GM04503 (cell line): ENCODE results near the gene LIX1L.

Experiments used
- DNase-seq: peaks from one replicate; pipeline ENCODE4 v3.0.0-alpha.2; 2012; ENCODE audit warnings: low read depth

LIX1L gene

DNA sequence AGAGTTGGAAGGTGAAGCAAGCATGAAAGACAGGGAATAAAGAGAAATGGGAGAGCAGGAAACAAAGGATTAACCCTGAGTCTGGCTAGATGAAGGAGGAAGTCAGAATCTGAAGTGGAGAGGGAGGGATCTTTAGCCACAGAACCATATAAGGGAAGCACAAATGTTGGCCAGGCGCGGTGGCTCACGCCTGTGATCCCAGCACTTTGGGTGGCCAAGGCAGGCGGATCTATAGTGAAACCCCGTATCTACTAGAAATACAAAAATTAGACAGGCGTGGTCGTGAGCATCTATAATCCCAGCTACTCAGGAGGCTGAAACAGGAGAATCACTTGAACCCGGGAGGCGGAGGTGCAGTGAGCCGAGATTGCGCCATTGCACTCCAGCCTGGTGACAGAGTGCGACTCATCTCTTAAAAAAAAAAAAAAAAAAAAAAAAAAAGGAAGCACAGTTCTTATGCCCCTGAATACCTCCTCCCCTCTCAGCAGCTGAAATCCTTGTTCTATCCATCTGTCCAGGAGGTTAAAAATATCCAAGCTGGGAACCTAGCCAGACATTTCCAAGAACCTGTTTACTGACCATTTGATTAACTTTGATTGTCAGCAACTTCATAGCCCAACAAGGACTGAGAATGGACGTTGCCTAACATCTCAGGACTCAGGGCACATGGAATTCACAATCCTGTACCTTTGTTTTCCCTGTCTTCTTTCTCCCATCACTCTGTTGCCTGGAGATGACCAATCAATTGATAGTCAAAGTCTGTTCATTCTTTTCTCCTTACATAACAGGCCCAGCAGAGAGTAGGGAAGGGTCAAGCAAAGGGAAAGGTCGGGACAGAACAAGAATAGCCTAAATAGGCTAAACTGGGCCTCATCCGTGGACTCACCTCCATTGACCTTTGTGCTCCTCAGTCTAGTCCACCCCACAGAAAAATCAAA is 28.0 kb upstream of the LIX1L start:
- no peak for DNase-seq

DNA sequence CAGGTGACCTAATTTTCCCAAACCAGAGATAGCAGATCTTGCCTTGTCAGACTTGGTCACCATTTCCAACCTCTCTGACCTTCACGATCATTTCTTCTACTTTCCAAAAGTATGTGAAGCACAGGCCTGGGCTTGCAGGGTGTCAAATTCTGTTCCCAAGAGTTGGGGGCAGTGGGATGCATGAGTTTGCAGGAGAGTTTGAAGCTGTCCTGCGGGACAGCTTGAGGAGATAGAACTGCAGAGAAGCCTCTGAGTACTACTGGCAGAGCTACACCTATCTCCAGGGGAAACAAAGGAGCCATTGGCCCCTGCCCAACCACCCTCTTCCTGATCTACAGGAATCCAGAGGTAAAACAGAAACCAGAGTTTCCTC is 27.3 kb upstream of the LIX1L start:
- DNase-seq, result no peak

DNA sequence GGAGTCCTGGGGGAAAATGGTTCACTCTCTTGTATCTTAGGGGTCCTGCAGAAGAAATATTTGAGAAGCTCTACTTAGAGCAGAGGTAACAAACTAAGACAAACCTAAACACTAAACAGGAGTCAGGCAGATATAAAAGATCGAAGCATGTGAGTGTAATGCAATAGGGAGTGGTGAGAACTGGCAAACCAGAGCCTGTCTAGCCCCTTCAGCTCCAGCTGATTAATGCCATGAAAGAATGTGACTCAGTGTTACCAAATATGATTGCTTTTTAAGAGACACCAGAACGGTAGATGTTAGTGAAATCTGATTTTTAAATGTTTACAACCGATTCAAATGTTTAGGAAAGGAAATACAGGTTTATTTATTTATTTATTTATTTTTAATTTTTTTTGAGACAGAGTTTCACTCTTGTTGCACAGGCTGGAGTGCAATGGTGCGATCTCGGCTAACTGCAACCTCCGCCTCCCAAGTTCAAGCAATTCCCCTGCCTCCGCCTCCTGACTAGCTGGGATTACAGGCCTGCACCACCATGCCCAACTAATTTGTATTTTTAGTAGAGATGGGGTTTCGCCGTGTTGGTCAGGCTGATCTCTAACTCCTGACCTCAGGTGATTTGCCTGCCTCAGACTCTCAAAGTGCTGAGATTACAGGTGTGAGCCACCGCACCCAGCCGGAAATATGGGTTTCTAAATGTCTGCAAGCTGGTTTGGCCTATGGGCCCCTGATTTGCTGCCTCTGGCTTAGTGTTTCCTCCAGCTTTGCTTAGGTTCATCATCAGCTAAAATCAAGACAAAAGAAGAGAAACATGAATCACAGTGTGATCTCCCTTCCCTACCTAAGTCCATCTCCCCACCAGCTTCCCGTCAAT is 26.4 kb upstream of the LIX1L start:
- no peak for DNase-seq

DNA sequence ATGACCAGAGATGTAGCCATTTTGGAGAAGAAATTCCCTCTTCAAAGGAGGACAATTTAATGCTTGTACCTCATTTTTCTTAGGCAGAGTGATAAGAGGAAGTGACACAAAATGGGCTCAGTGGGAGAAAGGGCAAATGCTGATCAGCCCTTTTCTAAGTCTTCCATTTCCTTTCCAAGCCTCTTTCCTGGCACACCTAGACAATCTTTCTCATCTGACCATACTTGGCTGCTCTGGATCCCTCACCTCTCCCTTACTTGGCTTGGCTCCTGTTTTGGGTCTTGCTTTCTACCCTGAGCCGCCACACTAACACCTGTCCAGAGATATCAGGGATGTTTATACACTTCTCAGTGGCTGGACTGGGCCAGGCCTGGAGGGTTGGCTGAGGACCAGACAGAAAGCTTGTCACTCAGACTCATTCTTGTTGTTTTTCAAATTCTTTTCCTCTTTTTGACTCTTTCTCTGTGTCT is 25.4 kb upstream of the LIX1L start:
- no peak for DNase-seq

DNA sequence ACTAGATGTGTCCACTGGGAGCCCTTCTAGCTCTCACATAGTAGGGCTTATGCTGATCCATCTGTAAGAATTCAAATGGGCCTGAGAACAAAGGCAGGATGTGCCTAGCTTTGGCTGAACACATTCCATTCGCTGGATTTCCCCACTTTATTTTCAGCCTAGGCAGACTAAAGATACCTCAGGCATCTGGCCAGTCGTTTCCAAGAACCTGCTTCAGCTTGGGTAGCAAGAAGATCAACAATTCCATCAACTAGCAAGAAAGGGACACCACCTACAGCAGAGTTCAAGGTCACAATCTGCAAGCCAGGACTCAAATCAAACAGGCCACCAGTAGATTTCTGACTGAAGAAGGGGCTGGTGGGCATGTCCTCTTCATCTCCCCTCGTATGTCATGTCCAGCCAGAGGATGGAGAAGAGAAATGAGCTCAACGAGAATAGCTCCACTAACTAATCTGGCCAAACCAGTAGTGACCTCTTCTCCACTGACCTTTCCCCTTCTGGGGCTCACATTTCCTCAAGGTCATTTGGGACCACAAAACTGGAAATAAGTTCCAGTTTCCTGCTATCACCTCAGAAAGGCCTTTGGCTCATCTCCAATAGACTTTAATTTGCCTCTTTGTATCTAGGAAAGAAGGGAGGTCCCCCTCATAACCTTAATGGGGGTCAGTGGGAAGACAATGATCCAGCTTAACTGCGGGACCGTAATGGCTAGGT is 24.4 kb upstream of the LIX1L start:
- DNase-seq, result no peak

DNA sequence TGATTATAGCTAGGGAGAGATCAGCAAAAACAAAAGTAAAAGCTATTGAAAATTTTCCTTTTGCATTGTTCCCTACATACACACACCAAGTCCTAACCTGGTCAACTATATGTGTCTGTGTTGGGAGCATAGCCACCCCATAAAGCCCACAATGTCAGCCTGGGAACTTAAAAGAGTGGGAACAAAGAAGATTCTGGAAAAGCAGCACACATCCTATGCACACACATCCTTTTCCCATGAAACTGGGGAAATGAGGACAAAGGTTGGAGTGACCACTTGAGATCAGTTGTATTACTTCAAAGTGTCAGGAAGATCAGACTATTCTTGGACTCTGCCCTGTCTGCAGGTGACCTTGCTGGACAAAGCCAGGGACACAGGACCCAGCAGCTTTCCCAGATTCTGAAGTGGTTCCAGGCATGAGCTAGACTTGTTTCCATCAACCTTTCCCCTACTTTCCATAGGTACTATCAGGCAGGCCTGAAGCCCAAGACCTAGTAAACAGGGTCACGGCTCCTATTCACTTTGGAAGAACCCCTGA is 22.7 kb upstream of the LIX1L start:
- DNase-seq, result no peak

DNA sequence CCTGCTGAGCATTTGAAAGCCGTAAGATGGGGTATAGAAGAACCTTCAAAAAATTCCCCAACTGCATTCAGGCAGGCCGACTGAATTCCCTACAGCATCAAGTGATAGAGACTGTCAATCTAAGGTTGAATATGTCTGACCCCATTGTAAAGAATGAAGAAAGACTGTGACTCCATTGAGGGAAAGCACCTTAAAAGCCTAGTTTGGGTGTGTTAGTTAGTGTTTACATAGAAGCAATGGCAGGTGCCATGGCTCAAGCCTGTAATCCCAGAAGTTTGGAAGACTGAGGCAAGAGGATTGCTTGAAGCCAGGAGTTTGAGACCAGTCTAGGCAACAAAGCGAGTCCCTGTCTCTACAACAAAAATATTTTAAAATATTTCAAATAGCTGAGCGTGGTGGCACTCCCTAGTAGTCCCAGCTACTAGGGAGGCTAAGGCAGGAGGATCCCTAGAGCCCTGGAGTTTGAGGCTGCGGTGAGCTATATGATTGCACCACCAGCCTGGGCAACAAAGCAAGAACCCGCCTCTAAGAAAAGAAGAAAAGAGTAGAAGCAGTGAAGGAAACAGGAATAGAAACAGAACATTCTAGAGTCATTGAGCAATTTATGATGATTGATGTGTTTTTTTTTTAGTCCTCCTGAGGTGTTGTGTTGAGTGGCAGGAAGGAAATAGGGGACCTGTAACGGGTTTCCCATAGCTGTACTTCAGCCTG is 22.1 kb upstream of the LIX1L start:
- DNase-seq, result no peak

DNA sequence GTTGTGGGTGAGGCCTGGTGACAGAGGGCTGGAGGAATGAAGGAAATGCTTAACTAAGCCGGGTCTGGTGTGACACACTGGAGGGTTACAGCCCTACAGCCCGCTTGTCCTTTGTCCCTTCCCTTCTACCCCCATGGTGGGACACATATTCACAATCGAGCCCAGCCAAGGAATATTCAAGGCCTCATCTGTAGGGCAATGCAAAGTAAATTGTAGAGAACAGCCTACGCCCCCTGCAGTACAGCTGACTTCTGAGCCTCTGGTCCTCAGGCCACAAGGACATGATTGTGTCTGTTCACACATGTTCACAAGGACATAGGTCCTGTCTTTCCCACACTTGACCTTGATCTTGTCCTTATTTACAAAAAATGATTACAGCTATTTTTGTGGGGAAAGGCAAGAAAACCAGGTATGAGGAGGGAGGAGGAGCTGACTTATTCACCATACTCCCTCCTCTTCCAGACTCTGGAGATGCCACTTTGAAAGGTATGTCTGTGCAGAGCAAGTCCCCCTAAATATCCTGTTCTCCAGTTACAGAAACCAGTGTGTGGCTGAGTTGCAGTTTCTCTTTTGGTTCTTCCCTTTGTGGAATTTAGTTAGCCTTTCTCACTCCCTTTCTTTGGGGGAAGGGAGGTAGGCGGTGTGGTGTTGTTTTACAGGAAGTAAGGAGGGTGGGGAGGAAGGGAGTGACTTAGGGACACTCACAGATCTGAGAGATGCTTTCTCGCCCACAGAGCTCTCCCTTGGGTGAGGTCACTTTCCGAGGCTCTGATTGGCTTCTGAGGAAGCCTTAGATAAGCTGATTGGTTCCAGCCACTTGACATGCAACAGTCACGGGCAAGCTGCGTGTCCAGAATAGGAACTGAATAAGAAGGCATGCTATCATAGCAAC is 21.3 kb upstream of the LIX1L start:
- peak; percentile 100 for DNase-seq

DNA sequence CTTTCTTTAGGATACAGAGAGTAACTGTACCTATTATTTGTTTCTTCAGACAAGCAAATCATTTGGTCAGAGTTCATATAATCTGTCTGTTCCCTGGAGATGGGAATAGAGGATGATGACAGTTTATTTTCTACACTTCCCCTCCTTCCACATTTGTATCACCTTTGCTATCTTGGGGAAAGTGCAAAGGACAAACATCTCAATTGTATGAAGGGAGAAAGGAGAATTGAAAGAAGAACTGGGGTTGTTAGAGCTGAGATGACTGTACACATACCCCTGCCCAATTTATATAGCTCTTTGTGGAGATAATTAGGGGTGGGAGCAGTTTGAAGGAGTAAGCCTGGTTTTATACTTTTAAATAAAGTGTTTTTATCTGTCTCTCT is 20.6 kb upstream of the LIX1L start:
- no peak for DNase-seq

DNA sequence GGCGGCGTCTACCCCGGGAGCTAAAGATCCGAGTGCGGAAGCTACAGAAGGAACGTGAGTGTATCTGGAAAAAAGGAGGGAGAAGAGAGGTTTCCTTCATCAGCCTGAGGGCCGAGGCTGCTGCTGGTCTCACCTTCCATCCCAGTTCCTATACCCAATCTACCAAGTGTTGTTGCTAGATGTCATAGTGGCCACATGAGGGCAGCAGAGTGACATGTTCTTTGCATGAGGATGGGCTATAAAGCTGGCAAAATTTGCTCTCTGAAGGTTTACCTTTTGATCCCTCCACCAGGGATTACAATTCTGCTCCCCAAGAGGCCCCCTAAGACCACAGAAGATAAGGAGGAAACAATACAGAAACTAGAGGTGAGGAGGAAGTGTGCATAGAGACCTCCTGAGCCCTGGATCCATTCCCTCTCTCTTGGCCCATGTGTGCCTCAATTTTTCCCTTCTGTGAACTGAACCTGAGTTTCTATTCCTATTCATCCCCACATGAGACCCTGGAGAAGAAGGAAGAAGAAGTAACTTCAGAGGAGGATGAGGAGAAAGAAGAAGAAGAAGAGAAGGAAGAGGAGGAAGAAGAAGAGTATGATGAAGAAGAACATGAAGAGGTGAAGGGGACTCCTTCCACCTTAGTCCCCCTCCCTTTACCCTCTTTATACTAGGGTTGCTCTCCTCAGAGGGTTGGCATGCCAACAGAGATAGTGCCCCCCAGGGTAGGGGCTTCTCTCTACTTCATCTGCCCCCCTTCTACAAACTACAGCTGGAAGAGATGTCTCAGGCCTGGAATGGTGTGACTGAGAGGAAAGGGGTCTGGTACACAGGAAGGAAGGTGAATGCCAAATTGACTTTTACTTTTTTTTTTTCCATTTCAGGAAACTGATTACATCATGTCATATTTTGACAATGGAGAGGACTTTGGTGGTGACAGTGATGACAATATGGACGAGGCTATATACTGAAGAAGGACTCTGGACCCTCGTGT is 20.0 kb upstream of the LIX1L start:
- DNase-seq, result no peak

DNA sequence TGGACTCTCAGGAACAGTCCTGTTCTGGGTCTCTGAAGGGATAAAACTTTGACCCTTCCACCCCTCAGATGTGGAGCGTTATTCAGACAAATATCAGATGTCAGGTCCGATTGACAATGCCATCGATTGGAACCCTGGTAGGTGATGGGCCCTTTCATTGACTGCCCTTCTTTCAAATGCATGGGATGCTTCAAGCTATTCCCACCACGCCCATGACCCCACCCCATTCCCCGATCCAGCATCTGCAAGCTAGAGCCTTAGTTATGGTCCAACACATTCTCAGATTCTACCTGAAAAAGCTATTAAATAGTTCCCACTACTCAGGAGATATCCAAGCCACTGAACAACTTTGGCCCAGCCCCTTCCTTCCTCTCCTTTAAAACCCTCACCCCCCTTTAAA is 19.2 kb upstream of the LIX1L start:
- no peak for DNase-seq

DNA sequence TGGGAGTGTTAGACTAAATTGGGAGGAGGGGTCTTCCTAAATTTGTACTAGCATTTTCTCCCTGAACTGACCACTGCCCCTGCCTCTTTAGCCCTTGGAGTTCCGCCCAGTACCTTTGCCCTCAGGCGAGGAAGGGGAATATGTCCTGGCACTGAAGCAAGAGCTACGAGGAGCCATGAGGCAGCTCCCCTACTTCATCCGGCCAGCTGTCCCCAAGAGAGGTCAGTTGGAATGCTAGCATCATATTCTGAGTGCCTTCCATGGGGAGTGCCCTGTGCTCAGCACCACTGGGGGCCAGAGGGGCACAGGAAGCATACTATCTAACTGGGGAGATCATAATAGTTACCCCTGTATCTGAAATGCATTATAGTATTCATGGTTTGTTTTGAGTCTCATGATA is 17.4 kb upstream of the LIX1L start:
- no peak for DNase-seq

DNA sequence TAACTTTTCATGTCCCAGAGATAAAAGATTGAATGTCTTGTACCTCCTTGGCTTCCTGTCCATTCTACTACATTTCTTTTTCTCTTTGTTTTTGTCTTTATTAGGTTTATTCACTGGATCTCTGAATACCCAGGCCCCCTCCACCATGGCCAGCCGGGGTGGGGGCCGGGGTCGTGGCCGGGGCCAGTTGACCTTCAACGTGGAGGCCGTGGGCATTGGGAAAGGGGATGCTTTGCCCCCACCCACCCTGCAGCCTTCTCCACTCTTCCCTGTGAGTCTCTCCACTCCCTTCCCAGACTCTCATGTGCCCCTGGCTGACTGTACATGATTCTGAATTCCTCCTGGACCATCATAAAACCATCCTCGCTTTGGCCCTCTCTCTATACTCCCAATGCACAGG is 16.9 kb upstream of the LIX1L start:
- DNase-seq, result no peak

DNA sequence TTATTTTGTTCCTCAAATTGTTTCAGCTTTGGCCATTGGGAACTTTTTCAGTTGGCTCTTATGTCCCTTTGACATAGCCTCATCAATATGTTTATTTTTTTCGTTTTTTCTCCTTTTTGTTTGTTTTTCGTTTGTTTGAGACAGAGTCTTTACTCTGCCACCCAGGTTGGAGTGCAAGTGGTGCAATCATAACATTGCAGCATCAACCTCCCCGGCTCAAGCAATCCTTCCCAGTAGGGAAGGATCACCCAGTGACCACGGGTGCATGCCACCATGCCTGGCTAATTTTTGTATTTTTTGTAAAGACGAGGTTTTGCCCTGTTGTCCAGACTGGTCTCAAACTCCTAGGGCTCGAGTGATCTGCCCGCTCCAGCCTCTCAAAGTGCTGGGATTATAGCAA is 14.8 kb upstream of the LIX1L start:
- DNase-seq, result no peak

DNA sequence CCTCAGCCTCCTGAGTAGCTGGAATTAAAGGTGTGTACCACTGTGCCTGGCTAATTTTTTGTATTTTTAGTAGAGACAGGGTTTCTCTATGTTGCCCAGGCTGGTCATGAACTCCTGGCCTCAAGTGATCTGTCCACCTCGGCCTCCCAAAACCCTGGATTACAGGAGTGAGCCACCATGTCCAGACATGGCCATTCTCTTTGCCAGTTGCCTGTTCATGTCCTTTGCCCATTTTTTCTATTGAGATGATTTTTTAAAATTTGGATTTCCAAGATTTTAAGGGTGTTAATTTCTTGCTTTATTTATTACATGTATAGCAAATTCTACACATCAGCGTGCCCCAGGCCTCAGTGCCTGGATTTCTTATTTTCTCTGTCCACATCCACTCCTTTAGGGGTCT is 9.5 kb upstream of the LIX1L start:
- no peak for DNase-seq

DNA sequence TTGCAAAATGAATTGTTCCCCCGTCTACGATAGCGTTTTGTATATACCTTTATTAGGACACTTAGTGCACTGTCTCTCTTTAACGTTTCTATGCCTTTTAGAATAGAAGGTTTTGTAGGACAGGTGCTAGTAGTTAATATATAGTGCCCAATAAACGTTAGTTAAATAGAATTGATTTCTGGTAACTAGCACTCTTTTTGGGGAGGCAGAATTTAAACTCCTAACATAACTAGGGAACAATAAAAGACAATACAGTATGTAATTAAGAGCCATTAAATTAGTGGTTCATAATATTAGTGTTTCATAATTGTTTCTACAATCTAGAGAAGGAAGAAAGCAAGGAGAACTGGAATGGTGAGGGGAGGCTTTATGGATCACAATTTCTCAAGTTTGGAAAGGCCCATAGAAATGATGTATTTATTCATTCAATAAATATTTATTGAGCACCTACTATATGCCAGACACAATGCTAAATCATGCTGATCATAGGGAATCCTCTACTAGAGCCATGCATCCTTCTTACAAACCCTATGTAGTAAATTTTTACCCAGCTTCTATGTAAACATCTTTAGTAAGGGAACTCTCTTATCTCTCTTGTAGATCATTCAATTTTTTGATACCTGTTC is 7.4 kb upstream of the LIX1L start:
- no peak for DNase-seq

DNA sequence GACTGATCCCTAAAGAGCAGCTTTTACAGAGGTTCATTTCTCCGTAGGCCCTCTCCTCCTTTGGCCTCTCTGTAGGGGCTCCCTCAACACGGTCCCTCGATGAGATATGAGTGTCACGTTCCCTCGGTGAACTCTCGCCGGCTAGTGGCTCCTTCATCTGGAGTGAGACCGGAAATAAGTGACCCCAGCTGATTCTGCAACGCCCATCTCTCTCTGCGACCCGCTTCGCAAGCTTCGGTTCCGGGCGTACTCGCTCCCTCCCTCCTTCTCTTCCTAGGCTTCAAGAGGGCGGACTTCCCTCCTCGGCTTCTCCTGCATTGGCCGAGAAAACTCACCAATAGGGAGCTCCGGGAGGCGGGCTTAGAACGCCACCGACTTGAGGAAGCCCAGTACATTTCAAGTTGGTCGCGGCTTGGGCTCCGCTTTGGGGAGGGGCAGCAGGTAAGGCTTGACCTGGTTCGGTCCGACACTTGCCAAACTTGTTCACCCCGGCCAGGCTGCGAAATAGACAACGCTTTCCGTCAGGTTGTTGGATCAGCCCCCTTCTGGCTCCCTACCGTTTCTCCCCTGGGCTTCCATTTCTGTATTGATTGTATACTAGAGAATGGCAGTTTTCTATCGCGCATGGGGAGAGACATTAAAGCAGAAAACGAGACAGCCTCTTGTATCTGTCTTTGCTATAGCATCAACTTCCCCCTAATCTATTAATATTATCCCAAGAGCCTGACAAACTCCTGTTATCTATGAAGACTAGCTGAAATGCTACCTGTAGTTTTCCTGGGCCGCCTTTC is 6.7 kb upstream of the LIX1L start, which contains the start of the genes ANKRD34A and POLR3GL:
ANKRD34A (minus strand) TSS at position 248 of the 791 bp plus-strand sequence. CDS start 2,816 bp downstream, outside the sequence.
POLR3GL (plus strand) TSS at position 363 of the 791 bp plus-strand sequence. CDS start 10,176 bp downstream, outside the sequence.
- DNase-seq, result peak; percentile 65
